Esophagus squamous epithelium (tissue), 5 donors: ENCODE results near the gene CHDH. TPM values are rescaled to one million over a fixed set of nuclear protein-coding genes. Genes with fewer than 3 reads are reported as not detected.

ENCODE experiments used
- DNase-seq: peaks from one replicate; lab custom pipeline; 2025; lab: John Stamatoyannopoulos, UW
- H3K27ac ChIP-seq, 4 donors: fragments of 200-600 bp; sonication (generic); one replicate each; pipeline ENCODE4 v1.5.1; 2016 to 2019; ENCODE audit warnings: mild to moderate bottlenecking in 1 of 4
- H3K27me3 ChIP-seq, 4 donors: fragments of 200-600 bp; sonication (generic); 1 replicate in 3 of 4; 2 replicates in 1 of 4; pipeline versions ENCODE4 v1.5.1 to v1.6.0; 2017 to 2021; ENCODE audit warnings: antibody characterized with exemption in 1 of 4
- H3K36me3 ChIP-seq, 3 donors: fragments of 200-600 bp; sonication (generic); one replicate each; pipeline ENCODE4 v1.5.1; 2016 to 2019
- H3K4me1 ChIP-seq, 3 donors: fragments of 200-600 bp; sonication (generic); one replicate each; pipeline ENCODE4 v1.5.1; 2017 to 2019
- H3K4me3 ChIP-seq, 4 donors: fragments of 200-600 bp; sonication (generic); 1 replicate in 3 of 4; 2 replicates in 1 of 4; pipeline ENCODE4 v1.5.1; 2016 to 2019; ENCODE audit warnings: mild to moderate bottlenecking in 2 of 4, moderate library complexity in 1 of 4
- H3K9me3 ChIP-seq, 3 donors: fragments of 200-600 bp; sonication (generic); one replicate each; pipeline ENCODE4 v1.5.1; 2016 to 2019
- POLR2A ChIP-seq, 4 donors: fragments of 450-650 bp; IDR thresholded peaks; one replicate each; pipeline ENCODE4 v1.6.1; 2017; ENCODE audit warnings: antibody characterized with exemption in 4 of 4, mild to moderate bottlenecking in 4 of 4, moderate library complexity in 3 of 4
- WGBS, 2 donors: methylation state at CpG; one replicate each; pipeline ENCODE4 v1.1.5; 2018; 5-methylcytosine and 5-hydroxymethylcytosine counted together
- intact Hi-C: fragments of 100-400 bp; cut with DNase I; formaldehyde crosslinking; loops from one replicate; pipeline ENCODE4 v1.15.0; 2022
- total RNA-seq, 4 donors: library from RNA; depleted of rRNA; stranded (reverse); fragments of >200 nt; gene quantifications; one replicate each; pipeline ENCODE4 v1.1.0, GENCODE V29; 2016
- TF ChIP-seq, protein P1 (sequence below), 6 experiments: fragments of 450-650 bp in 4 of 6; fragments of 200-600 bp in 2 of 6; sonication (generic) in 2 of 6; IDR thresholded peaks; one replicate each; pipeline ENCODE4 v1.5.1; 2016 to 2019; ENCODE audit warnings: antibody characterized with exemption in 6 of 6, mild to moderate bottlenecking in 4 of 6, moderate library complexity in 4 of 6
- donor health status: DM: yes; HTN: yes; CAD: no.

The CHDH gene
- total RNA-seq, 4 donors from 2014 or later: 0.92 to 2.1 (median 1.2) TPM

DNA sequence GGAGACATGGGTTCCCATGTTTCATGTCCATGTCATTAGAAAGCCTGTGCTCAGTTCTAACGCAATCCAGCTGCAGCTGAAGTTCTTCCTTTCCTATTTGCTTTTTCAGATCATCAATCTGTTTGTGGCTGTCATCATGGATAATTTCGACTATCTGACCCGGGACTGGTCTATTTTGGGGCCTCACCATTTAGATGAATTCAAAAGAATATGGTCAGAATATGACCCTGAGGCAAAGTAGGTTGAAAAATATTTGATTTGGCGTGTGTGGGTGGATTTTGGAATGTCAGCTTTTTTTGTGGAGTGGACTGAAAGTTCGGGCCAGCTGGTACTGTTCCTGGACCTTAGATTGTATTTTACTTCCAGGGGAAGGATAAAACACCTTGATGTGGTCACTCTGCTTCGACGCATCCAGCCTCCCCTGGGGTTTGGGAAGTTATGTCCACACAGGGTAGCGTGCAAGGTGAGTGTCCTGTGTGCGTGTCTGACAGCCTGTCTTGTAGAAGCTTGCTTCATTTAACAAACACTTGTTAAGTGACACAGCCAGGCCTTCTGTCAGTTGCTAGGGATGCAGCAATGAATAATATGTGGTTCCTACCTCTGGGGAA lies 69.6 kb downstream of the CHDH start:
- H3K4me1 ChIP-seq: peaks cover 0 to 31% (median 0%) of the 10 kb centered on the region in 3 donors
- 53 to 55% methylated on average over 9 of the region's 9 CpGs for WGBS, 2 donors
- TF ChIP-seq, protein P1, sequence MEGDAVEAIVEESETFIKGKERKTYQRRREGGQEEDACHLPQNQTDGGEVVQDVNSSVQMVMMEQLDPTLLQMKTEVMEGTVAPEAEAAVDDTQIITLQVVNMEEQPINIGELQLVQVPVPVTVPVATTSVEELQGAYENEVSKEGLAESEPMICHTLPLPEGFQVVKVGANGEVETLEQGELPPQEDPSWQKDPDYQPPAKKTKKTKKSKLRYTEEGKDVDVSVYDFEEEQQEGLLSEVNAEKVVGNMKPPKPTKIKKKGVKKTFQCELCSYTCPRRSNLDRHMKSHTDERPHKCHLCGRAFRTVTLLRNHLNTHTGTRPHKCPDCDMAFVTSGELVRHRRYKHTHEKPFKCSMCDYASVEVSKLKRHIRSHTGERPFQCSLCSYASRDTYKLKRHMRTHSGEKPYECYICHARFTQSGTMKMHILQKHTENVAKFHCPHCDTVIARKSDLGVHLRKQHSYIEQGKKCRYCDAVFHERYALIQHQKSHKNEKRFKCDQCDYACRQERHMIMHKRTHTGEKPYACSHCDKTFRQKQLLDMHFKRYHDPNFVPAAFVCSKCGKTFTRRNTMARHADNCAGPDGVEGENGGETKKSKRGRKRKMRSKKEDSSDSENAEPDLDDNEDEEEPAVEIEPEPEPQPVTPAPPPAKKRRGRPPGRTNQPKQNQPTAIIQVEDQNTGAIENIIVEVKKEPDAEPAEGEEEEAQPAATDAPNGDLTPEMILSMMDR (IDR thresholded peaks at IDR 0.05): no peak
- H3K27ac ChIP-seq: no peak overlapping the region
- H3K9me3 ChIP-seq: no peaks in the 10 kb centered on the region
- H3K36me3 ChIP-seq: no peaks in the 10 kb centered on the region
- no peak overlapping the region for H3K4me3 ChIP-seq
- no peak for DNase-seq
- intact Hi-C loops: no loop called here
- no peaks in the 10 kb centered on the region for H3K27me3 ChIP-seq

DNA sequence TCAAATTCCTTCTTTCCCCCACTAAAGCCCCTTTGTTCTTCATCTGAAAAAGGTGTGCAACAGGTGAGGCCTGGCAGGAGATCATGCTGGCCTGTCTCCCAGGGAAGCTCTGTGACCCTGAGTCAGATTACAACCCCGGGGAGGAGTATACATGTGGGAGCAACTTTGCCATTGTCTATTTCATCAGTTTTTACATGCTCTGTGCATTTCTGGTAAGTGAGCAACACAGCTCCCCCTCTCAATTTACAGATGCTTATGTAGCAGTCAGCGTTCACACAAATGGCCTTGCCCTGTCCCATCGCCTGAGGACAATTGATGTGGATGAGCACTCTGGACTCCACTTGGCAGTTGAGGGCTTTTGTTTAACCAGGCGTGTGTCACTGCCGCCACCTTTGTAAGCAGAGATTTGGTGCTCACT lies 70.4 kb downstream of the CHDH start:
- intact Hi-C loops: no loop called here

DNA sequence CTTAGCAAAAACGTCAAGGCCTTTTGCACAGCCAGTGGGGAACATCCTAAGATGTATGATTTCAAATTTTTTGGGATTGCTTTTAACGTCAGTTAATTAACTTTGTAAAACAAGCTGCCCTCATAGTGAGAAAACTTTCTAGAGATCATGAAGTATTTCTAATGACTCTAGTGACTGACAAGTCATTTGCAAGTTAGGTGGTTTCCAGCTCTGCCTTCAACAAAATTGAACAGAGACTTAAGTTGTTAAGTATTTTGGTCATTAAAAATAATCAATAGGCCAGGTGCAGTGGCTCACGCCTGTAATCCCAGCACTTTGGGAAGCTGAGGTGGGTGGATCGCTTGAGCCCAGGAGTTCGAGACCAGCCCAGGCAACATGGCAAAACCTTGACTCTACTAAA lies 71.2 kb downstream of the CHDH start:
- intact Hi-C loops: no loop called here
- DNase-seq: no peak
- Histone ChIP-seq H3K27ac (no peak overlapping the region), H3K4me3 (no peak overlapping the region), H3K4me1 (peaks cover 0 to 31% (median 0%) of the 10 kb centered on the region in 3 donors), H3K9me3 (no peaks in the 10 kb centered on the region), H3K27me3 (no peaks in the 10 kb centered on the region), H3K36me3 (no peaks in the 10 kb centered on the region)
- no peak for TF ChIP-seq POLR2A (IDR thresholded peaks at IDR 0.05)
- TF ChIP-seq, protein P1 (IDR thresholded peaks at IDR 0.05): no peak
- 86 to 93% methylated on average over 5 of the region's 5 CpGs for WGBS, 2 donors

More for the DNA sequence above, 70.4 kb downstream of the CHDH start:
- no peaks in the 10 kb centered on the region for H3K36me3 ChIP-seq
- H3K27ac ChIP-seq: no peak overlapping the region
- H3K27me3 ChIP-seq: no peaks in the 10 kb centered on the region
- TF ChIP-seq POLR2A (IDR thresholded peaks at IDR 0.05): no peak
- TF ChIP-seq, protein P1 (IDR thresholded peaks at IDR 0.05): no peak
- DNase-seq: no peak
- H3K9me3 ChIP-seq: no peaks in the 10 kb centered on the region
- peaks cover 0 to 31% (median 0%) of the 10 kb centered on the region in 3 donors for H3K4me1 ChIP-seq
- no peak overlapping the region for H3K4me3 ChIP-seq
- 33 to 40% methylated on average over 5 of the region's 5 CpGs for WGBS, 2 donors

DNA sequence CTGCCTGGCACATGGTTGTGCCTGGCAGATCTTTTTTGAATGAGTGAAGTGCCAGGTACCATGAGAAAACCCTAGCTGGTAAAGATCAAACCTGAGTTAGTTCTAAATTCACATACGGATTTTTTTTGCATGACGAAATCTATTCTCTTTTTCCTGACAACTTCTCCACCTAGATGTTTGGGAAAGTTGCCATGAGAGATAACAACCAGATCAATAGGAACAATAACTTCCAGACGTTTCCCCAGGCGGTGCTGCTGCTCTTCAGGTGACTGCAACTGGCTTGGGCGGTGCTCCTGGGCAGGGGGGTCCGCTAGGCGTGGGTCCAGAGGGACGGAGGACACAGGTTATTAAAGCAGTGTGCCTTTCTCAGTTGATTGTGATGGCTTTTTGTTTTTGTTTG lies 71.8 kb downstream of the CHDH start:
- Histone ChIP-seq H3K36me3 (no peaks in the 10 kb centered on the region), H3K27me3 (peaks cover 0 to 4% (median 0%) of the 10 kb centered on the region in 4 donors), H3K9me3 (no peaks in the 10 kb centered on the region), H3K27ac (no peak overlapping the region), H3K4me3 (no peak overlapping the region), H3K4me1 (peaks cover 0 to 31% (median 0%) of the 10 kb centered on the region in 3 donors)
- WGBS, 2 donors: 68 to 71% methylated on average over 8 of the region's 8 CpGs
- intact Hi-C loops: no loop called here
- DNase-seq: no peak
- TF ChIP-seq, protein P1 (IDR thresholded peaks at IDR 0.05): no peak
- TF ChIP-seq POLR2A (IDR thresholded peaks at IDR 0.05): no peak

DNA sequence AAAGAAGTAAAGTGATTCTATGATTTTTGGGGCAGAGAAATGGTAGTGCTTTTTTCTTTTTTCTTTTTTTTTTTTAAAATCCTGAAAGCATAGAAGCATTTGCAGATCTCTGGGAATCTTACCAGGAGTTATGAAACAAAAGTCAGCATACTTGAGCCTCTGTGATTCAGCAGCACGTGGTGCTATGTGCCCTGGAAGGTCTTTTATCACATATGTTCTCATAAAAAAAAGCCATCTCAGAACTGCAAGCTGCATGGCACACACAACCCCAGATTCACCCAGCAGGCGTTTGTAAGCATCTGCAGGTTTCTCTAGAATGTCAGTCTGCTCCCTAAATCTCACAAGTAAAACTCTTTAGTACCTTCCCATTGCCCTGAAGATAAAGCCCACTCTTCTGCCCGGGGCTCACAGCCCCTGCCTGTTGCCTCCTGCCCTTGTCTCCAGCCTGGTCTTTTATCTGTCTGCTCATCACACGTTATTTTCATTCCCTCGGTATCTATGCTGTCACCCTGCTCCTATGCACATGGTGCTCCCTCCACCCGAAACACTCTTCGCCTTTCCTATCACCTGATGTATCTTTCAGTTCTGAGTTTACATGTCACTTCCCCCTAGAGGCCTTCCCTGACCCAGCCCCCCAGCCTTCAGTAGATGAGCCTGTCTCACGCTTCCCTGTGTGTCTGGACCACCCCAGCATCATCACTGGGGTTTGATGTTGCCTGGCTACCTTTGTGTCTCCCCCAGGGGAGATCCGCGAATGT lies 72.4 kb downstream of the CHDH start:
- Histone ChIP-seq H3K27me3 (peaks cover 0 to 11% (median 0%) of the 10 kb centered on the region in 4 donors), H3K27ac (no peak overlapping the region), H3K4me1 (peaks cover 0 to 31% (median 0%) of the 10 kb centered on the region in 3 donors), H3K36me3 (no peaks in the 10 kb centered on the region), H3K9me3 (no peaks in the 10 kb centered on the region), H3K4me3 (no peak overlapping the region)
- TF ChIP-seq, protein P1 (IDR thresholded peaks at IDR 0.05): no peak
- no peak for TF ChIP-seq POLR2A (IDR thresholded peaks at IDR 0.05)
- no peak for DNase-seq
- intact Hi-C loops: no loop called here
- WGBS, 2 donors: 56 to 58% methylated on average over 10 of the region's 10 CpGs
